Measurements from ENCODE around the gene PDE4B. TPM values are rescaled to one million over a fixed set of nuclear protein-coding genes. Genes with fewer than 3 reads are reported as not detected.

The PDE4B gene
- total RNA-seq, 1 experiment from 2014 or later = 1.4 TPM

DNA sequence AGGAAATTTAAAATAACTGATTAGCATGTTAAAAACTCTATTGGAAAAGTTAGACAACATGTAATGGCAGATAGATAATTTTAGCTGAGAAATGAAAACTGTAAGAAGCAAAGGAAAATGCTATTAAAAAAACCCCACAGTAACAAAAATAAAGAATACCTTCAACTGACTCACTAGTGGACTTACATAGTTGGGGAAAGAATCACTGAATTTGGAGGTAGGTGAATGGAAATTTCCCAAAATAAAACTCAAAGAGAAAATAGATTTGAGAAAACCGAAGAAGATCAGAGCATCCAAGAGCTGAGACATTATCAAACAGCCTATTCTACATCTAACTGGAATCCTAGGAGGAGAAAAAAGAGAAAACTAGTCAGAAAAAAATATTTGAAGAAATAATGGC lies 34.7 kb downstream of the PDE4B start:
- Histone ChIP-seq H3K36me3 (ENCODE audit: low read depth, low read length) (no peaks in the 10 kb centered on the region), H3K27me3 (ENCODE audit: low read length) (peaks cover 25% of the 10 kb centered on the region; the same call in 1 of the 2 replicates), H2AFZ (ENCODE audit: low read length) (no peak overlapping the region), H3K9me2 (replicated peaks; ENCODE audit: low read length) (no peaks in the 10 kb centered on the region), H4K20me1 (ENCODE audit: low read length) (no peaks in the 10 kb centered on the region), H3K9me3 (ENCODE audit: low read length) (no peaks in the 10 kb centered on the region), H3K4me1 (ENCODE audit: insufficient read depth, low read length) (no peaks in the 10 kb centered on the region), H3K4me3 (ENCODE audit: low read length) (no peak overlapping the region), H3F3A (ENCODE audit: low read length, unreplicated experiment) (no peaks in the 10 kb centered on the region), H3K79me2 (ENCODE audit: low read length) (no peaks in the 10 kb centered on the region), H3K27ac (ENCODE audit: low read length) (no peak overlapping the region), H3K4me2 (ENCODE audit: low read length) (no peak overlapping the region), H3K9ac (ENCODE audit: low read length) (no peak overlapping the region)
- no peak for DNase-seq
- intact Hi-C loops (cut with micrococcal nuclease) = no loop called here
- no TSS peak for BruUV-seq (replicated peaks)
- no peak for ATAC-seq
- ChIA-PET CTCF (no interaction called here), POLR2A (ENCODE audit: unreplicated experiment) (no interaction called here)
- no peak for TF ChIP-seq EZH2phosphoT487 (IDR thresholded peaks at IDR 0.05; ENCODE audit: borderline replicate concordance, low read length)
- TF ChIP-seq, protein P1, sequence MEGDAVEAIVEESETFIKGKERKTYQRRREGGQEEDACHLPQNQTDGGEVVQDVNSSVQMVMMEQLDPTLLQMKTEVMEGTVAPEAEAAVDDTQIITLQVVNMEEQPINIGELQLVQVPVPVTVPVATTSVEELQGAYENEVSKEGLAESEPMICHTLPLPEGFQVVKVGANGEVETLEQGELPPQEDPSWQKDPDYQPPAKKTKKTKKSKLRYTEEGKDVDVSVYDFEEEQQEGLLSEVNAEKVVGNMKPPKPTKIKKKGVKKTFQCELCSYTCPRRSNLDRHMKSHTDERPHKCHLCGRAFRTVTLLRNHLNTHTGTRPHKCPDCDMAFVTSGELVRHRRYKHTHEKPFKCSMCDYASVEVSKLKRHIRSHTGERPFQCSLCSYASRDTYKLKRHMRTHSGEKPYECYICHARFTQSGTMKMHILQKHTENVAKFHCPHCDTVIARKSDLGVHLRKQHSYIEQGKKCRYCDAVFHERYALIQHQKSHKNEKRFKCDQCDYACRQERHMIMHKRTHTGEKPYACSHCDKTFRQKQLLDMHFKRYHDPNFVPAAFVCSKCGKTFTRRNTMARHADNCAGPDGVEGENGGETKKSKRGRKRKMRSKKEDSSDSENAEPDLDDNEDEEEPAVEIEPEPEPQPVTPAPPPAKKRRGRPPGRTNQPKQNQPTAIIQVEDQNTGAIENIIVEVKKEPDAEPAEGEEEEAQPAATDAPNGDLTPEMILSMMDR (conservative IDR thresholded peaks at IDR 0.05; ENCODE audit: low read depth, low read length) = no peak
- no peak for TF ChIP-seq EZH2 (IDR thresholded peaks at IDR 0.05; ENCODE audit: low read length, unreplicated experiment)

DNA sequence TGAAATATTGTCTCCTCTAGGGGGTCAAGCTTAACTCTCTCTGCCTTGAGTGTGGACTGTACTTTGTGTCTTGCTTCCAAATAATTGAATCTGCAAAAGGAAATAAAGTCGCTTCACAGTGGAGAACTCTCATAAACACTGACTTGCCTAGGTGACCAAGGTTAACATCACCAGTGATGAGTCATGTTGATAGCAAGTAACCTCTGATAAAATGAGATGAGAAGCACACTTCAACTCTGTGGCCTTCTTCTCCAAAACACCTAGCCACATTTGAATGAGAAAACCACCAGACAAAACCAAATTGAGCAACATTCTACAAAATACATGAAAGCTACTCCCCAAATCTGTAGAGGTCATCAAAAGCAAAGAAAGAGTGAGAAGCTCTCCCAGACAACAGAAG lies 37.6 kb downstream of the PDE4B start:
- ChIA-PET CTCF (no interaction called here), POLR2A (ENCODE audit: unreplicated experiment) (no interaction called here)
- Histone ChIP-seq H3K27me3 (ENCODE audit: low read length) (peaks cover 33% of the 10 kb centered on the region; the same call in 1 of the 2 replicates), H3F3A (ENCODE audit: low read length, unreplicated experiment) (no peaks in the 10 kb centered on the region), H3K9me3 (ENCODE audit: low read length) (no peaks in the 10 kb centered on the region), H2AFZ (ENCODE audit: low read length) (no peak overlapping the region), H3K36me3 (ENCODE audit: low read depth, low read length) (no peaks in the 10 kb centered on the region), H3K27ac (ENCODE audit: low read length) (no peak overlapping the region), H3K79me2 (ENCODE audit: low read length) (no peaks in the 10 kb centered on the region), H4K20me1 (ENCODE audit: low read length) (no peaks in the 10 kb centered on the region), H3K4me2 (ENCODE audit: low read length) (no peak overlapping the region), H3K4me3 (ENCODE audit: low read length) (no peak overlapping the region), H3K4me1 (ENCODE audit: insufficient read depth, low read length) (no peaks in the 10 kb centered on the region), H3K9me2 (replicated peaks; ENCODE audit: low read length) (no peaks in the 10 kb centered on the region), H3K9ac (ENCODE audit: low read length) (no peak overlapping the region)
- TF ChIP-seq, protein P1 (conservative IDR thresholded peaks at IDR 0.05; ENCODE audit: low read depth, low read length) = no peak
- TF ChIP-seq EZH2 (IDR thresholded peaks at IDR 0.05; ENCODE audit: low read length, unreplicated experiment) (no peak), EZH2phosphoT487 (IDR thresholded peaks at IDR 0.05; ENCODE audit: borderline replicate concordance, low read length) (no peak)
- BruUV-seq (replicated peaks) = no TSS peak
- DNase-seq (no peak), ATAC-seq (no peak)
- intact Hi-C loops (cut with micrococcal nuclease) = no loop called here

DNA sequence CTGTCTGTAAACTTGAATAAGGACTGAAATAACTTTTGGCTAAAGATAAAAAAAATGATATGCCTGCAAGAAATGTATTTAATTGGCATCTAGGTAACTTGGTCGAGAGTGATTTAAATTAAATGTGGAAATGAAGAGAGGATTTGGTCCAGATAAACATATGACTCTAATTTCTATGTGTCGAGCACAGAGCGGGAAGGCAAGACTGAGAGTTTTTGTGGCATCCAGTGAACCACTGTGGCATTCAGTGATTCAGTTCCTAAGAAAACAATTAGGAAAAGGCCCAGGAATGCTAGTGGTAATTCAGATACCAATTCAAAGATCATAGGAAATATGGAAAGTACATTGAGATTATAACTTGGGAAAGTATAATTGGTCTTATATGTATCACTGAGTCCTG lies 39.6 kb downstream of the PDE4B start:
- Histone ChIP-seq H3K79me2 (ENCODE audit: low read length) (no peaks in the 10 kb centered on the region), H3K9me2 (replicated peaks; ENCODE audit: low read length) (no peaks in the 10 kb centered on the region), H3K9me3 (ENCODE audit: low read length) (no peaks in the 10 kb centered on the region), H3K4me3 (ENCODE audit: low read length) (no peak overlapping the region), H3K36me3 (ENCODE audit: low read depth, low read length) (no peaks in the 10 kb centered on the region), H3K9ac (ENCODE audit: low read length) (no peak overlapping the region), H4K20me1 (ENCODE audit: low read length) (no peaks in the 10 kb centered on the region), H3F3A (ENCODE audit: low read length, unreplicated experiment) (no peaks in the 10 kb centered on the region), H3K27me3 (ENCODE audit: low read length) (peaks cover 44% of the 10 kb centered on the region; the same call in 1 of the 2 replicates), H3K27ac (ENCODE audit: low read length) (no peak overlapping the region), H2AFZ (ENCODE audit: low read length) (no peak overlapping the region), H3K4me1 (ENCODE audit: insufficient read depth, low read length) (no peaks in the 10 kb centered on the region), H3K4me2 (ENCODE audit: low read length) (no peak overlapping the region)
- intact Hi-C loops (cut with micrococcal nuclease) = no loop called here
- no peak for DNase-seq
- TF ChIP-seq EZH2 (IDR thresholded peaks at IDR 0.05; ENCODE audit: low read length, unreplicated experiment) (no peak), EZH2phosphoT487 (IDR thresholded peaks at IDR 0.05; ENCODE audit: borderline replicate concordance, low read length) (no peak)
- TF ChIP-seq, protein P1 (conservative IDR thresholded peaks at IDR 0.05; ENCODE audit: low read depth, low read length) = no peak
- no TSS peak for BruUV-seq (replicated peaks)
- ChIA-PET POLR2A (ENCODE audit: unreplicated experiment) (no interaction called here), CTCF (no interaction called here)
- ATAC-seq = no peak

All from PC-3 (cell line).